Activated naive CD8-positive, alpha-beta T cell treated with anti-CD3 and anti-CD28 coated beads for 36 hours (primary cell): ENCODE measurements around the gene CIDEA. TPM values are rescaled to one million over a fixed set of nuclear protein-coding genes. Genes with fewer than 3 reads are reported as not detected.

Source experiments
- DNase-seq: peaks from one replicate; pipeline ENCODE4 v3.0.0; 2021
- H3K27ac Mint-ChIP-seq: one replicate; pipeline ENCODE4 v1.8.0; 2022; ENCODE audit warnings: mild to moderate bottlenecking, moderate library complexity, mixed read lengths
- H3K27me3 Mint-ChIP-seq: one replicate; pipeline ENCODE4 v1.8.0; 2022; ENCODE audit warnings: mild to moderate bottlenecking, mixed read lengths
- H3K36me3 Mint-ChIP-seq: one replicate; pipeline ENCODE4 v1.8.0; 2021; ENCODE audit warnings: mild to moderate bottlenecking, mixed read lengths
- H3K4me1 Mint-ChIP-seq: one replicate; pipeline ENCODE4 v1.8.0; 2021; ENCODE audit warnings: mixed read lengths
- H3K4me3 Mint-ChIP-seq: one replicate; pipeline ENCODE4 v1.8.0; 2022; ENCODE audit warnings: mild to moderate bottlenecking, moderate library complexity, mixed read lengths
- H3K9me3 Mint-ChIP-seq: one replicate; pipeline ENCODE4 v1.8.0; 2022; ENCODE audit warnings: mixed read lengths
- total RNA-seq, 2 experiments: library from RNA; stranded (reverse); gene quantifications; one replicate each; pipeline ENCODE4 v1.2.3, GENCODE V29; 2021

The CIDEA gene
- total RNA-seq, 2 experiments from 2014 or later = not detected

- Mint-ChIP-seq H3K4me1 (no peaks in the 10 kb centered on the region), H3K27ac (no peak overlapping the region), H3K9me3 (no peaks in the 10 kb centered on the region), H3K36me3 (no peaks in the 10 kb centered on the region), H3K27me3 (peaks cover 16% of the 10 kb centered on the region), H3K4me3 (no peak overlapping the region)
- no peak for DNase-seq
These were observed 41.9 kb downstream of the CIDEA start for GRCh38 chr18:12296087-12296403.

GRCh38 chr18:12296457-12296856, 42.3 kb downstream of the CIDEA start:
- DNase-seq = no peak
- no peaks in the 10 kb centered on the region for H3K36me3 Mint-ChIP-seq
- no peaks in the 10 kb centered on the region for H3K4me1 Mint-ChIP-seq
- H3K4me3 Mint-ChIP-seq = no peak overlapping the region
- H3K27me3 Mint-ChIP-seq = peaks cover 12% of the 10 kb centered on the region
- H3K27ac Mint-ChIP-seq = no peak overlapping the region
- H3K9me3 Mint-ChIP-seq = no peaks in the 10 kb centered on the region

GRCh38 chr18:12299862-12300261, 45.7 kb downstream of the CIDEA start:
- H3K27ac Mint-ChIP-seq = no peak overlapping the region
- DNase-seq = no peak
- H3K36me3 Mint-ChIP-seq = no peaks in the 10 kb centered on the region
- peaks cover 12% of the 10 kb centered on the region for H3K27me3 Mint-ChIP-seq
- H3K4me1 Mint-ChIP-seq = no peaks in the 10 kb centered on the region
- no peak overlapping the region for H3K4me3 Mint-ChIP-seq
- H3K9me3 Mint-ChIP-seq = no peaks in the 10 kb centered on the region

- DNase-seq = no peak
- no peak overlapping the region for H3K4me3 Mint-ChIP-seq
- H3K9me3 Mint-ChIP-seq = no peaks in the 10 kb centered on the region
- H3K27me3 Mint-ChIP-seq = peaks cover 23% of the 10 kb centered on the region
- no peak overlapping the region for H3K27ac Mint-ChIP-seq
- no peaks in the 10 kb centered on the region for H3K36me3 Mint-ChIP-seq
- no peaks in the 10 kb centered on the region for H3K4me1 Mint-ChIP-seq
These were observed 47.3 kb downstream of the CIDEA start for GRCh38 chr18:12301263-12302005.

- Mint-ChIP-seq H3K27me3 (peaks cover 34% of the 10 kb centered on the region), H3K4me3 (no peak overlapping the region), H3K9me3 (no peaks in the 10 kb centered on the region), H3K36me3 (no peaks in the 10 kb centered on the region), H3K4me1 (peaks cover 9% of the 10 kb centered on the region), H3K27ac (no peak overlapping the region)
- DNase-seq = no peak
These were observed 48.4 kb downstream of the CIDEA start for GRCh38 chr18:12302391-12303147.

- H3K9me3 Mint-ChIP-seq = no peaks in the 10 kb centered on the region
- H3K4me3 Mint-ChIP-seq = no peak overlapping the region
- DNase-seq = no peak
- peaks cover 12% of the 10 kb centered on the region for H3K4me1 Mint-ChIP-seq
- H3K27me3 Mint-ChIP-seq = peaks cover 48% of the 10 kb centered on the region
- peaks cover 3% of the 10 kb centered on the region for H3K36me3 Mint-ChIP-seq
- H3K27ac Mint-ChIP-seq = no peak overlapping the region
These were observed 50.4 kb downstream of the CIDEA start for GRCh38 chr18:12304351-12305210.

- Mint-ChIP-seq H3K36me3 (peaks cover 6% of the 10 kb centered on the region), H3K4me1 (peaks cover 14% of the 10 kb centered on the region), H3K27ac (no peak overlapping the region), H3K9me3 (no peaks in the 10 kb centered on the region), H3K4me3 (no peak overlapping the region), H3K27me3 (peaks cover 52% of the 10 kb centered on the region)
- no peak for DNase-seq
These were observed 51.0 kb downstream of the CIDEA start for GRCh38 chr18:12305211-12305610.

GRCh38 chr18:12305930-12306629, 51.9 kb downstream of the CIDEA start:
- no peak overlapping the region for H3K27ac Mint-ChIP-seq
- DNase-seq = no peak
- H3K27me3 Mint-ChIP-seq = peaks cover 57% of the 10 kb centered on the region
- H3K4me3 Mint-ChIP-seq = no peak overlapping the region
- no peaks in the 10 kb centered on the region for H3K9me3 Mint-ChIP-seq
- peaks cover 10% of the 10 kb centered on the region for H3K36me3 Mint-ChIP-seq
- H3K4me1 Mint-ChIP-seq = peaks cover 14% of the 10 kb centered on the region

- peaks cover 4% of the 10 kb centered on the region for H3K9me3 Mint-ChIP-seq
- peaks cover 14% of the 10 kb centered on the region for H3K36me3 Mint-ChIP-seq
- peaks cover 62% of the 10 kb centered on the region for H3K27me3 Mint-ChIP-seq
- peak overlapping the region; percentile 72 for H3K4me3 Mint-ChIP-seq
- H3K4me1 Mint-ChIP-seq = peaks cover 14% of the 10 kb centered on the region
- H3K27ac Mint-ChIP-seq = no peak overlapping the region
- no peak for DNase-seq
These were observed 52.9 kb downstream of the CIDEA start for GRCh38 chr18:12306752-12307700.

- peaks cover 14% of the 10 kb centered on the region for H3K4me1 Mint-ChIP-seq
- DNase-seq = peak; percentile 74
- H3K36me3 Mint-ChIP-seq = peaks cover 14% of the 10 kb centered on the region
- H3K4me3 Mint-ChIP-seq = peak within 1 kb of the TSS; percentile 73
- H3K27ac Mint-ChIP-seq = no peak within 1 kb of the TSS
- H3K27me3 Mint-ChIP-seq = peaks cover 62% of the 10 kb centered on the region
- peaks cover 5% of the 10 kb centered on the region for H3K9me3 Mint-ChIP-seq
These were observed 53.7 kb downstream of the CIDEA start, which contains the start of gene TUBB6 for GRCh38 chr18:12307701-12308385. TUBB6 (plus strand) TSS chr18:12308241; CDS start chr18:12308293, 52 bp downstream.

GRCh38 chr18:12308386-12309100, 54.4 kb downstream of the CIDEA start:
- Mint-ChIP-seq H3K9me3 (peaks cover 7% of the 10 kb centered on the region), H3K36me3 (peaks cover 14% of the 10 kb centered on the region), H3K27ac (no peak overlapping the region), H3K27me3 (peaks cover 62% of the 10 kb centered on the region), H3K4me1 (peaks cover 14% of the 10 kb centered on the region), H3K4me3 (peak overlapping the region; percentile 73)
- DNase-seq = peak; percentile 43

GRCh38 chr18:12309683-12310198, 55.6 kb downstream of the CIDEA start:
- peaks cover 55% of the 10 kb centered on the region for H3K27me3 Mint-ChIP-seq
- peaks cover 7% of the 10 kb centered on the region for H3K9me3 Mint-ChIP-seq
- no peak overlapping the region for H3K27ac Mint-ChIP-seq
- H3K36me3 Mint-ChIP-seq = peaks cover 14% of the 10 kb centered on the region
- no peak for DNase-seq
- no peak overlapping the region for H3K4me3 Mint-ChIP-seq
- H3K4me1 Mint-ChIP-seq = peaks cover 14% of the 10 kb centered on the region
